GM21390 (cell line): ENCODE measurements around the gene TOR1A.

Source experiments
- ATAC-seq: cut with Tn5 transposase; IDR thresholded peaks from one replicate; pipeline ENCODE4 v1.9.1; 2021; ENCODE audit not compliant: unreplicated experiment

Gene TOR1A

GRCh38 chr9:129823935-129824601, at the start of gene TOR1A:
Gene TOR1A (minus strand): TSS chr9:129824136. CDS start chr9:129824085, 51 bp downstream.
- ATAC-seq, result peak; percentile 91

- no peak for ATAC-seq
These were observed 47.1 kb upstream of the TOR1A start for GRCh38 chr9:129871046-129871445.

GRCh38 chr9:129869585-129870501, 45.9 kb upstream of the TOR1A start:
- no peak for ATAC-seq

GRCh38 chr9:129868872-129869486, 45.0 kb upstream of the TOR1A start:
- ATAC-seq, result no peak

GRCh38 chr9:129868023-129868871, 44.3 kb upstream of the TOR1A start:
- ATAC-seq, result no peak

- no peak for ATAC-seq
These were observed 43.4 kb upstream of the TOR1A start for GRCh38 chr9:129867136-129868022.

- no peak for ATAC-seq
These were observed 42.6 kb upstream of the TOR1A start for GRCh38 chr9:129866394-129867135.

GRCh38 chr9:129865668-129866320, 41.9 kb upstream of the TOR1A start:
- ATAC-seq, result no peak

- ATAC-seq, result no peak
These were observed 41.2 kb upstream of the TOR1A start for GRCh38 chr9:129864991-129865647.

GRCh38 chr9:129863059-129863690, 39.2 kb upstream of the TOR1A start:
- no peak for ATAC-seq

GRCh38 chr9:129861447-129861827, 37.5 kb upstream of the TOR1A start:
- ATAC-seq, result no peak

GRCh38 chr9:129860653-129861446, 36.9 kb upstream of the TOR1A start:
- ATAC-seq, result no peak

- ATAC-seq, result no peak
These were observed 34.4 kb upstream of the TOR1A start for GRCh38 chr9:129858167-129858962.

- ATAC-seq, result no peak
These were observed 33.3 kb upstream of the TOR1A start for GRCh38 chr9:129857207-129857606.

- no peak for ATAC-seq
These were observed 30.7 kb upstream of the TOR1A start for GRCh38 chr9:129854588-129855110.

GRCh38 chr9:129853614-129854013, 29.7 kb upstream of the TOR1A start:
- no peak for ATAC-seq
